Stimulated activated CD8-positive, alpha-beta memory T cell treated with anti-CD3 and anti-CD28 coated beads, Interleukin-7, amount 100 ng/mL, for 48 hours (primary cell): Measurements from ENCODE around the gene ELAC2.

Experiments
- DNase-seq, 2 donors: peaks; one replicate each; pipeline ENCODE4 v3.0.0-alpha.2; 2020; ENCODE audit warnings: low read depth in 1 of 2; ENCODE audit errors: extremely low read depth in 1 of 2

Gene ELAC2

DNA sequence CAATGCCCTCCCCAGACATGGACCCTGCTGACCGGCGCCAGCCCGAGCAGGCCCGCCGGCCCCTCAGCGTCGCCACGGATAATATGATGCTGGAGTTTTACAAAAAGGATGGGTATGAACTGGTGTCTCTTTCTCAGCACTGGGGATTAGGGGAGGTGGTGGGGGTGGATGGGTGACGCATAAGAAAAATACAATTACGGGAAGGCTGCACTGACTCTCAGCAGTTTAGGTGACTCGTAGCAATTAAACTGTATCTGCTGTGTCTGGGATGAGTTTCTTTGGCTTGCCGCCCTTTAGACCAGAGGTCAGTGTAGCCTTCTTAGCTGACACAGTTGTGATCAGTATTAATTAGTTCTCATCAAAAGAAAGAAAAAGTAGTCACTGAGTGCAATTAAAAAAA, 59.0 kb downstream of the ELAC2 start:
- no peak for DNase-seq

DNA sequence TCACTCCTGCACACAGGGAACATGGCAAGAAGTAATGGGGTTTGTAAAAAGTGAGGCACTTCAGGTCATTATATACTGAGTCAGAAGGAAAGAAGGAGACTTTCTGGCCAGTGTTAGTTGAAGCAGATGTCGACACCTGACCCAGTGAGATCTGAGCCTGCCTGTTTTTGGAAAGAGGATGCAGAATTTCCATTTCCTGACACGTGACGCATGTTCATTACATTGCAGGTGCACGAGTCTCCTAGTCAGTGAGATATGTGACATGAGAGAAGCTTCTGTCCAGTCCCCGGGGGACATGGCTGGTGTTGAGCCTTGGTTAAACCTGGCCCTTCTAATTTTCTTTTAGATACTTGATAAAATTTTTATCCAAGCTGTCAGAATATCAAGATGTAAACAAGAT, 62.3 kb downstream of the ELAC2 start:
- no peak for DNase-seq

DNA sequence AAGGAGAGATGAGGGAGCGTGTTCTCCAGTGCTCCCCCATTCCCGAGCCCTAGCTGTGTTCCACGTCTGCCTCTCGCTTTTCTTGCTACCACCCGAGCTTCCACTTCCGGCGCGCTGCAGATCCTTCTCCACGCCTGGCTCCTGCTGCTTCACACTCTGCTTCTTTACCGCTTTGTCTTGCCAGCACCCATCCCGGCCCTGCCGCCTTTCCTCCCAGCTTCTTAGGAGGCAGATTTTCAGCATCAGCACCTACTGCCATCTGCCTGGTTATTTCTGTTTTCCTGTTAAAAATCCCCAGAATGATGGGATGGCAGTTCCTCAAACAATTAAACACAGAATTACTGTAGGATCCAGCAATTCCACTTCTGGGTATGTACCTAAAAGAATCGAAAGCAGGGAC, 64.7 kb downstream of the ELAC2 start:
- DNase-seq, result no peak

DNA sequence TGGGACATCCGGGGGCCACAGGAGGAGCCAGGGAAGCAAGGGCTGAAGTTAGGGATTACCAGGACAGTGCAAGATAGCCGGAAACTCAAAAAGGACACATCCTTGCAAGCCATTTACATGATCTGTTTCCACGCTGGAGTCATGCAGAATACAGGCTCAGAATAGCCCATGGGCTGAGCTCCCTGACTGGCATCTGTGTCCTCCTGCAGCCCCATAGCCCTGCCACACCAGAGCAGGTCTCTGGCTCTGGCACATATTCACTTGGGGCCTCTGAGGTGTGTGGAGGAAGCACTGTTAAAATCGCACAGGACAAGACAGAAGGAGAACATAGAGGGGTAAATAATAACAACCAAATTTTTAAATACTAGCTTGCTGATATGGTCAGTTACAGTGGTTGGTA, 65.8 kb downstream of the ELAC2 start:
- no peak for DNase-seq

DNA sequence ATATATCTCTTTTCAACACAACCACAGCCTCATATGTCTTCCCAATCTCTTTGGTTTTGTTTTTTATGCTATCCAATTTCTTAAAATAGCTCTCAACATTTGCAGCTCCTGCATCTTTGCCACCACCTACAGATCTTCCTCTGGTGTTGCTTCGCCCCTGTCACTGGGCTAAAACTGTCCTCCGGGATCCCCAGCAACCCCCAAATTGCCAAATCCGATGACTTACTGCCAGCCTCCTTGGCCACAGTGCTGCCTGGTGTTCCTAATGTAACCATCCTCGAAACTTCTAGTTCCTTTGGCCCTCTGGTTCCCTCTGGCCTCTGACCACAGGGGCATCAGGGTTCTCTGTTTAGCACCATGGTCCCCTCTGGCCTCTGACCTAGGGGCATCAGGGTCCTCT, 70.8 kb downstream of the ELAC2 start:
- no peak for DNase-seq
